Muscle of back (tissue), 11 donors: ENCODE results near the gene PLXNC1. TPM values are rescaled to one million over a fixed set of nuclear protein-coding genes. Genes with fewer than 3 reads are reported as not detected.

Experiments used
- DNase-seq, 3 donors: peaks; one replicate each; pipeline versions ENCODE4 v3.0.0 to v3.0.0-alpha.2; 2013
- polyA plus RNA-seq, 10 donors: library from polyadenylated mRNA; unstranded; fragments of 120-200 nt; gene quantifications; one replicate each; pipeline ENCODE4 v1.2.1, GENCODE V29; 2013; ENCODE audit not compliant: insufficient read length in 10 of 10

The PLXNC1 gene
- polyA plus RNA-seq, 10 donors = 18.4 to 33.7 (median 22.7) TPM

DNA sequence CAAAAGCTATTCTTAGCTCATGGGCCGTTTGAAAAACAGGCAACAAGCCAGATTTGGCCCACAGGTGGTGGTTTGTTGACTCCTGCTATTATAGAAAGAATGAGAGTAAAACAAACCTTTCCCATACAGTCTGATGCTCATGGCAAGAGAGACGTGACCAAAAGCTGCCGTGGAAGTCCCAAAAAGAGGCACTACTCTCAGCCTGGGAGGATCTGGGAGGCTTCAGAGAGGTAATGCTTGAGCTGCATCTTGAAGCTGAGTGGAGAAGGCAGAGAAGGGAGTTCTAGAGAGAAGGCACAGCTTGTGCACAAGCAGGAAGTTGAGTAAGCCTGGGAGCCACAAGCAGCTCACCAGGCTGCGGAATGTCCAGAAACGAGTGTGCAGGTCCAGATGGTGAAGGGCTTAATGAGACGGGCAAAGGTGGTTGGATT lies 9.6 kb downstream of the PLXNC1 start:
- DNase-seq = no peak

GRCh38 chr12:94158666-94159065 lies 10.3 kb downstream of the PLXNC1 start:
- no peak for DNase-seq

DNA sequence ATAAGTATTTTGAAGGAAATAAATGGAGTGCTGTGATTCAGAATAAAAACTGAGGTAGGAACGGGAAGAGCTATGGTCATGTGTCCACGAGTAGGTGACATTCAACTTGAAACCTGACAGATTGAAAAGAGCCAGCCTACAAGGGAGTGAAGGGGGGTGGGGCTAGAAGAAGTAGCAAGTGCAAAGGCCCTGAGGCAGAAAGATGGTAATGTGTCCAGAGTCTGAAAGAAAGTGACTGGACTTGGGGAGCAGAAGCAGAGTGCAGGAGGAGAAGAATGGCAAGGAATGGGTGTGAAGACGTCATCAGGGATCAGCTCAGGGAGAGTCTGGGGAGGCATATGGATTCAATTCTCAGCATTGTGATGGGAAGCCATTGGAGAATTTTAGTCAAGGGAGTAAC lies 13.7 kb downstream of the PLXNC1 start:
- DNase-seq = no peak

DNA sequence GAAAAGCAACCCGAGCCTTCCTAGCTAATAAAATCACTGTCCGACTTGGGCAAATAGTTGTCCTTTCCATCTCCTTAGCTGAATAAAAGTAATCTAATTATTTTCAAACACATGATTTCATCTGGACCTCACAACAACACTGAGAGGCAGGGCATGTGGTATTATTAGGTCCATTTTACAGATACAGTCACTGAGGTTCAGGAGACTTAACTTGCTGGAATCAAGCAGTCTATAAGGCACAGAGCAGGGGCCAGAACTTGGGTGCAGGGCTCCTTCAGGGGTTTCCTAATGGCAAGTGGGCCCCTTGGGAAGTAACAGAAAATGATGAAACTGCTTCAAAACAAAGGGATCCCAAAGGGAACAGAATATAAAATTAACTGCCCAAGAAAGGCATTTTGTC lies 15.5 kb downstream of the PLXNC1 start:
- no peak for DNase-seq

DNA sequence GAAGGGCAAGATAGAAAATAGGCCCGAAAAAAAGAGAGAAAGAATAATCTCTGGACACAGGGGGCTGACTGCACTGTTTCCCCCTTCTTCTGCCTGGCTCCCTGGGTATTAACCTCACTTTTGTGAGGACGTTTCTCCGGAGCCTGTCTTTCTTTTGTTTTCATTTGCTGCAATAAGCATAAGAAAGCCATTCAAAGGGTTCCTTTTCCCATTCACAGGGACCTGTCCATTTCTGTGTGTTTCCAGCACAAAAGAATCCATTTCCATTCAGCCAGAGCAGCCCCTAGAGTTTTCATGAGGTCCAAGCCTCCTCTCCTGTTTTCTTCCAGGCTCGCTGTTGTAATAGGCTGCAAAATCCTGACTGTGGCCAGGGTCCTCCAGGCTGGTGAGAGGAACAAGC lies 16.8 kb downstream of the PLXNC1 start:
- peak in 1 of 3 donors; percentile 37 for DNase-seq

GRCh38 chr12:94165670-94166364 lies 17.4 kb downstream of the PLXNC1 start:
- DNase-seq = no peak

GRCh38 chr12:94167071-94167755 lies 18.8 kb downstream of the PLXNC1 start:
- no peak for DNase-seq

DNA sequence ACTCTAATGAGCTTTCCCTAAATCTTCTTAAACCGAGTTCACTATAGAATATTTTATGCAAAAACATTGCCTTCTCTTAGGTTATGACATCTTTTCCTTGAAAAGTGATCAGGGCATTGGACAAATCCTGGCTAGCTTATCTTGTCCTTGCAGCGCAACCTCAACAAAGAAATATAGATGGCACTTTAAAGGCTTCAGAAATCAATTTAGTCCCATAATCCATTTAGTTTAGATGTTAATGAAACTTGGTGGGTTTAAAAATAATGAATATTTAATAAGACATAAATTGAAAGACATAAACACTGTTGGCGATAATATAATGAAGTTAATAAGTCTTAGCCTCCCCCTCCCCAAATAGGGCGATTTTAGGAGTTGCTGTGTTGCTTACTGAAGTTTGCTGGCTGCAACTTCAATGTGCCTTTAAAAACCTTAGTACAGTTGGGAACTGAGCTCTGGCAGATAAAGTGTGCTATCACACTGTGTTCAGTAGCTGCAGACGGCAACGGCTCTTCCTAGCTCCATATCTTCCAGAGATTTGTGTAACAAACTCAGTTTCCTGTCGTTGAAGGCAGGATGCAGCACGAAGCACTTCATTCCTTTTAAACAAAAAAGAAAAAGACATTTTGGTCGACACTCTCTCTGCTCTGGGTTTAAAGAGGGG lies 19.5 kb downstream of the PLXNC1 start:
- no peak for DNase-seq

DNA sequence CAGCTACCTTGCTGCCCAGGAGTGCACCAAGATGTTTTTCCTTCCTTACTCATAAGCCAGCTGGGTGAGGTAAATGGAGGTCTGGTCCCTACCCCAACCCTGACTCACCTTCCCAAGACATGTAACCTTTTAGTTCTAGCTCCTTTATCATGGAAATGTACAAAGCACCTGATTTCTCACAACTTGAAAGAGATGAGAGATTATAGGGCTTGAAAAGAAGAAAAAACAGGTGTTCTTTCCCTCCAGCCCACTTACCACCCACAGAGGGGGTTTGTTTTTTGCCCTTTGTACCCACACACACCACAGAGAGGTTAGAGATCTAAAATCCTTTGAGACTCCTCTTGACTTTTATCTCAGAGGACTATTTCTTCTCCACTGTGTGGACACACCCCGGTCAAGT lies 21.1 kb downstream of the PLXNC1 start:
- no peak for DNase-seq

DNA sequence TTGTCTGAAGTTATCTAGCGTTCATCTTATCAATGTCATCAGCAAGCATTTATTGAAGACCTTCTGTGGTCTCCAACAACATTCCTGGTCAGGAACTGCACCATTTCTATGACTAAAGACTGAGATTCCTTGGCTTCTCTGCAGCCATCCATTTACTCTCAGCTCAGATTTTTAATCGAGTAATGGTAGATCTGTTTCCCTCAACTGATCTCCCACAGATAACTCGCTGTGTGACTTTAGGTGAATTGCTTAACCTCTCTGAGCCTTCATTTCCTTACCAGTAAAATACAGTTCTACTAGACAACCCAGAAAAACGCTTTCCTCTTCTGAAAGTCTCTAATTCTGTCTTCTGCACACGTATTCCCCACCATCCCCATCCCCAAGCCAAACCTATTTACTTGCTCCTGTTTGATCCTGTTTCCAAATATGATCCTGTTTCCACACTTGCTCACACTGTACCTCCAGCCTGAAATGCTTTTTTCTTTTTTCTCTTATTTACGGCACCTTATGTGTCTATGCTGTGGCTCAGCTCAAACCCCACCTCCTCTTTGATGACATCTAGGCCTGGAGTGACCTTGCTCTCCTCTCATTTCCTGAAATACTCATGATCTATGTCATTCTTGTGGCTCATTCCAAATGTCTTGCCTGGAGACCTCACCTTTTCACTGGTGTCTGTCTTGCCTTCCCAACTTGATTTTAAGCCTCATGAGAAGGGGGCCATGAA lies 21.8 kb downstream of the PLXNC1 start:
- no peak for DNase-seq

GRCh38 chr12:94170690-94171594 lies 22.6 kb downstream of the PLXNC1 start:
- DNase-seq = no peak

- DNase-seq = peak in 1 of 3 donors; percentile 51
Observed at GRCh38 chr12:94171595-94171930, 23.2 kb downstream of the PLXNC1 start.

GRCh38 chr12:94172031-94172430 lies 23.7 kb downstream of the PLXNC1 start:
- no peak for DNase-seq

GRCh38 chr12:94172973-94173372 lies 24.6 kb downstream of the PLXNC1 start:
- DNase-seq = peak in 2 of 3 donors; percentile 39 to 92

DNA sequence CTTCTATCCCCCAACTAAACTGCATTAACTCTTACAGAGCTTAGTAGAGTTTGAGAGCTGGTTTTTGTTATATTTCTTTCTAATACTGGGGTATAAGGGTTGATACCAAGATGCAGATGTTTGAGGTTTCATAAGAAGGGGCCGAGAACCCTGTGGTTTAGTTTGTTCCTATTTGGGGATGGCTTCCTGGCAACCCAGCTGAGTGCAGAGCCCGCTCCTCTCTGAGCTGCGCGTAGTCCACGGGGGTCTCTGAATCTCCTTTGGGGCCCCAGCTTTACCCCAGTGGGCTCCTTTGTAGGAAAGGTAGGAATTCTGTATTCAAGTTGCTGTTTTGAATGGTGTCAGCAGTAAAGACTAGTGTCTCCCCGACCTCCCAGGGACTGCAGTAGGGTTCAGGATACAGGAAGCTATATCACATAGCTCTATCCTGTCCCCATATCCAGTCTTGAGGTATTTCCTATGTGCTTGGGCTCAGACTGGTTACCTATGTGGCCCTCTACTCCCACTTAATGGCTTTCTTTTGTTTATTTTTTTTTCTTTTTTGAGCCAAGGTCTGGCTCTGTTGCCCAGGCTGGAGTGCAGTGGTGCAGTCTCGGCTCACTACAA lies 25.4 kb downstream of the PLXNC1 start:
- DNase-seq = no peak

GRCh38 chr12:94174576-94174975 lies 26.2 kb downstream of the PLXNC1 start:
- DNase-seq = no peak

- no peak for DNase-seq
Observed at GRCh38 chr12:94175763-94176668, 27.6 kb downstream of the PLXNC1 start.

DNA sequence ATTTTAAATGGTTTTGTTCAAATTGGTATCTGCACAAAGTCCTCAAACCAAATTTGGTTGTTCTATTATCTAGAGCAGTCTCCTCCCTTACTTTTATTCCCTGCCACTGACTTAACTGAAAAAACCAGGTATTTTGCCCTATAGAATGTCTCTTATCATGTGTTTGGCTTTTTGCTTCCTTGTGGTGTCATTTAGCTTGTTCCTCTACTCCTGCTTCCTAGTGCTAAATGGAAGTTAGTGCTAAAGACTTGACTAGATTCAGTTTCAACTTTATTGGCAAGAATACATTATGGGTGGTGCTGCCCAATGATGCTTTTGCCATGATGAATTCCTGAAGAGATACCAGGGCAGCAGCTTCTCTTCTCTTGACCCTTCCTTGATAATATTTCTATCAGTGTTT lies 29.7 kb downstream of the PLXNC1 start:
- DNase-seq = no peak

GRCh38 chr12:94178882-94179281 lies 30.5 kb downstream of the PLXNC1 start:
- no peak for DNase-seq

DNA sequence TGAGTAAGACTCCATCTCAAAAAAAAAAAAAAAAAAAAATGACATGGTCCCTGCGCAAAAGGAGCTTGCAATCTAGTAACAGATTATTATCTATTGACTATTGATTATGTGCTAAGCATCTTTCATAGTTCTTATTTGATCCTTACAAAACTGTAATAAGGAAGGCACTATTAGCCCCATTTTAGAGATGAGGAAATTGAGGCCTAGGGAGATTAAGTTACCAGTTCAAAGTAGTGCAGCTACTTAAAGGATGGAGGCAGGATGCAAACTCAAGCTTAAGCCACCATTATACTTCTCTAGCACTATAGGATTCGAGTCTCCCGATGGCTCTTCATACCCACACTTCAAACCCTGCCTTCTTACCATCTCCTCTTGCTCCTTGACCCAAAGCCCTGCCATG lies 31.3 kb downstream of the PLXNC1 start:
- no peak for DNase-seq
